HG03060 (cell line): Measurements from ENCODE around the gene PRELID3B.

Experiments used
- ATAC-seq: cut with Tn5 transposase; IDR thresholded peaks from one replicate; pipeline ENCODE4 v1.9.1; 2021; ENCODE audit warnings: low read depth, moderate number of reproducible peaks; ENCODE audit not compliant: unreplicated experiment

PRELID3B gene

GRCh38 chr20:59000326-59000725 lies 42.3 kb downstream of the PRELID3B start:
- no peak for ATAC-seq

- no peak for ATAC-seq
Measured at GRCh38 chr20:58998656-58999055, 43.9 kb downstream of the PRELID3B start.

- ATAC-seq = no peak
Measured at GRCh38 chr20:58997141-58997770, 45.3 kb downstream of the PRELID3B start.

GRCh38 chr20:58996226-58996611 lies 46.4 kb downstream of the PRELID3B start:
- no peak for ATAC-seq

DNA sequence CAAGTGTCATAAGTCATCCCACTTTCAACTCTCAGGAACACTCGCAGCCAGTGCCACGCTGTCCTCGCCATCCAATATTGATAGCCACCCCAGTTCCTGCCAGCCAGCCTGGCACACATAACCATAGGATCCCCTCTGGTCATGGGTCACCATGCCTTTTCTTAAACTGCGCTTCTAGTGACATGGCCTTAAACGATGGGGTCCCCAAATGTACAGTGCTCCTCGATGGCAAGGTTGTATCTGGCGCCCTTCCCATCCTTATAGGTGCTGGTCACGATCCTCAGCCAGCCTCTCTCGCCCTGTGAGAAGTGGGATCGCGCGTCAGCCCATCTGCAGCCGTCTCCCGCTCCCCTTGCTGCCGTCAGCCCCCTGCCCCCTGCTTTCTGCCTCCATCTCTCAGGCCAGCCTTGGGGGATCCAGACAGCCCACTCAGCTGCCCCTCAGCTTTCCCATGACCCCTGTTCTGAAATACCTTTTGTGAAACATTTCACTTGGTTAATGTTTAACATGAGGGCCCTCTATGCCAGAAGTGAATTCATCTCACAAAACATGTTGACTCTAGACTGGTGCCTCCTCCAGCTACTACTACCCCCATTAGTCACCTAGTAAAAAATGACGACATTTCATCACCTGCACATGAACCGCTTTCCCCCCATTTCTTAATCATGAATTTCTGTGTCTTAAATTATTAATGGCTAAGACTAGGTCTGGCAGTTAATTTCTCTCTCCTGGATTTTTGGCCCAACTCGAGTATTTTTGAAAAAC lies 46.9 kb downstream of the PRELID3B start:
- ATAC-seq = no peak

DNA sequence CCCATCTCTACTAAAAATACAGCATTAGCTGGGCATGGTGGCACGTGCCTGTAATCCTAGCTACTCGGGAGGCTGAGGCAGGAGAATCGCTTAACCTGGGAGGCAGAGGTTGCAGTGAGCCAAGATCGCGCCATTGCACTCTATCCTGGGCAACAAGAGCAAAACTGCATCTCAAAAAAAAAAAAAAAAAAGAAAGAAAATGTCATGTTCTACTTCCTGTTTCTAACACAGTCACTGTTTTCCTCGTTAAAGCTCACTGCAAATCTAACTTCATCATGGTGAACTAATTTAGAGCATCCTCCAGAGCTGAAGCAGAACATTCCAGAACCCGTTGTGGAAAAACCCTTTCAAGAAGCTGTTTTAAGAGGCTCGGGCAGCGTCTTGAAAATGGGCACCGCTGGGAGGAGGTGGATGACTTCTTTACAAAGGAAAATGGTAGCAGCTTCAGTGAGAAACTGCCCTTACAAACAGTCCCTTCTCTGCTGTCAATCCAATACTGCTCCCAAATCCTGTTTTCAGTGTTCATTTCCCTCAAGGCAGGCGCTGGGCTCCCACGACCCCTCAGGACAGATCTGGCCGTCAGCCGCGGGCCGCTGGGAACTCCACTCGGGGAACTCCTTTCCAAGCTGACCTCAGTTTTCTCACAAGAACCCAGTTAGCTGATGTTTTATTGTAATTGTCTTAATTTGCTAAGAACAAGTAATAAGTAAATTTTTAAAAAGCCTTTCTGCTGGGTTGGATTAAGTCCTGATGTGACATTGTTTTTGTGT lies 48.0 kb downstream of the PRELID3B start:
- ATAC-seq = no peak

- no peak for ATAC-seq
Measured at GRCh38 chr20:58993332-58994248, 49.0 kb downstream of the PRELID3B start.

DNA sequence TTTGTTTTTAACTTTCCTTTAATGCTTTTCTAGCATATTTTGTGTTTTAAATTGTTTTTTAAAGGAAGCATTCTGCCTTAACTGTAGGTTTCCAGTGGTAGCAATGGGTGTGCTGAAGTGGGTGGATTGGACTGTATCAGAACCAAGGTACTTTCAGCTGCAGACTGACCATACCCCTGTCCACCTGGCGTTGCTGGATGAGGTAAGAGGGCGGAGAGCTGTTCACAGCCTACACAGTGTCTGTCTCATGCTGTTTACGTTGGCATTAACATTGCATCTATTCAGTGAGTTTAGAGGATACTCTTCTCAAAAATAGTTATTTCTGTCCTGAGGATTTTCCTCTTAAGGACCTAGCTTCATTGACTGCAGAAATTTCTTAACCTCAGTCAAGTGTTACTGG lies 49.7 kb downstream of the PRELID3B start:
- ATAC-seq = no peak

DNA sequence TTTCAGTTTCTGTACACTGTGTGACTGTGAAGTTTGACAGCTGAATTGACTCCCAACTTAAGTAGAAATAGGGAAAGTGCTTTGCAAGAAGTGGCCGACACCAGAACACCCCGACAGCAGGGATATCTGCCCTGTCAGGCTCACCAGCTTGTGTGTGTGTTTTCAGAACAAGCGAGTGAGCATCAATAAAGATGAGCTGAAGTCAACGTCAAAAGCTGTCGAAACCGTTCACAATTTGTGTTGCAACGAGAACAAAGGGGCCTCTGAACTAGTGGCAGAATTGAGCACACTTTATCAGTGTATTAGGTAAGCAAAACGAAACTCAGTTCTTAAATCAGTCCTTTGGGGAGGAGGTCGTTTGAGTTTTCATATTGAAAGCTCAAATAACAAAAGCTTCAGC lies 50.9 kb downstream of the PRELID3B start:
- ATAC-seq = no peak

DNA sequence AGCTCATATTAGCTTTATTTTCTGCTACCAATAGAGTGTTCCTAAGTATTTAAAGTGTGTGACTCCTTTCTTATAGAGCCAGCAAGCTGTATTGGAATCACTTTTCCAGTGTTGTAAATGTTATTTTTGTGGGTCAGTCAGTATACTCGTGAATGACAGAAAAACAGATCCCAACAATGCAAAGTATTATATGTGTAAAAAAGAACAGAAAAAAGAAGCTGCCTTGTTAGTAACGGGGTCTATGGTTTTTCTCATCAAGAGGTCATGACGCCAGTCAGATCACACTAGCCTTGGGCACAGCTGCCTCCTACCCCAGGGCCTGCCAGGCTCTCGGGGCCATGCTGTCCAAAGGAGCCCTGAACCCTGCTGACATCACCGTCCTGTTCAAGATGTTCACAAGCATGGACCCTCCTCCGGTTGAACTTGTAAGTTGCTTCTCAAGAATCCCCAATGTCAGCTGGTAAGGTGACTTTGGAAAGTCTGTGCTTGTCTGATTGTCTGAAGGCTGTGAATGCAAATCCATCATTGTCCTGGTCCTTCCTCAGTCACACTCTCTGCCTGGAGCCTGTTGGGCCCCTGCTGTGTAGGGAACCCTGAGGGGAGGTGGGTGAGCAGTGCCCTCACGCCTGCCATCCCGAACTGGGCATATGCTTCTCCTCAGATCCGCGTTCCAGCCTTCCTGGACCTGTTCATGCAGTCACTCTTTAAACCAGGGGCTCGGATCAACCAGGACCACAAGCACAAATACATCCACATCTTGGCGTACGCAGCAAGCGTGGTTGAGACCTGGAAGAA lies 51.7 kb downstream of the PRELID3B start:
- ATAC-seq = no peak

- ATAC-seq = no peak
Measured at GRCh38 chr20:58989196-58989595, 53.4 kb downstream of the PRELID3B start.

DNA sequence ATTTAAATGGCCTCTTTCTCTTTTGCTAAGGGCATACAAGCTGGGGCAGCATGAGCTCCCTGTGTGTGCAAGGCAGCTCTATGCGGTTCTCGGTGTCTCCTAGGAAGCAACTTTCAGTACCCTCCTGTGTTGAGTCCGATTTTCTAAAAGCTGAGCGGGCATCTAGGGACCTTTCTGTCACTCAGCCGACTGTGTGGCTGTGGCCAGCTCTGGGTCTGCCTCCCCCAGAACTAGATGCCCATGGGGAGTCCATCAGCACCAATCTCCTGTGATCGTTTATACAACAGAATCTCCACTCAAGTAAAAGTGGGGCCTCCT lies 54.1 kb downstream of the PRELID3B start:
- no peak for ATAC-seq

- no peak for ATAC-seq
Measured at GRCh38 chr20:58987790-58988564, 54.6 kb downstream of the PRELID3B start.

DNA sequence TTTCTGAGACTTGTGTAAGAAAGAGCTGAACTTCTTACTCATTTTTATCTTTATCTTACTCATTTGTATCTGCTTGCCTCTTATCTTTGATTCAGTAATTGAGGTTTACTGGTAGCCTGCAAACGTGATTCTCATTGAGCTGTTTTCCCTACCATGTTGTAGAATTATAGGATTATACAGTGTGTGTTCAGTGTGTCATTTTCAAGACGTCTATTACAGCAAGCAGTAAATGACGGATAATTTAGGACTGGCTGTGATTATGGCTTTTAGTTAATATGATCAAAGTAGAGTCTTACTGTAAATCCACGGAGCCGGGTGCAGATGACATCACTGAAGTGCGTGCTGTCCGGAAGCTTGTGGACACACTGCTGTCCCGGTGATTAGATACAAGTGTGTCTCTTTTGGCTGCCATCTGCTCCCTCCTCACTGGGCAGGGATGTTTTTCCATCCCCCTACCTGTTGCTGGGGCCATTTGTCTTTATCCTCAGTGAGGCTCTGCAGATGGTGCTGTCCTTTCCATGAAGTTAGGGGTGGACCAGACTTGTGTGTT lies 55.5 kb downstream of the PRELID3B start:
- no peak for ATAC-seq

GRCh38 chr20:58986286-58986967 lies 56.2 kb downstream of the PRELID3B start:
- ATAC-seq = no peak

- ATAC-seq = no peak
Measured at GRCh38 chr20:58985656-58986055, 56.9 kb downstream of the PRELID3B start.

DNA sequence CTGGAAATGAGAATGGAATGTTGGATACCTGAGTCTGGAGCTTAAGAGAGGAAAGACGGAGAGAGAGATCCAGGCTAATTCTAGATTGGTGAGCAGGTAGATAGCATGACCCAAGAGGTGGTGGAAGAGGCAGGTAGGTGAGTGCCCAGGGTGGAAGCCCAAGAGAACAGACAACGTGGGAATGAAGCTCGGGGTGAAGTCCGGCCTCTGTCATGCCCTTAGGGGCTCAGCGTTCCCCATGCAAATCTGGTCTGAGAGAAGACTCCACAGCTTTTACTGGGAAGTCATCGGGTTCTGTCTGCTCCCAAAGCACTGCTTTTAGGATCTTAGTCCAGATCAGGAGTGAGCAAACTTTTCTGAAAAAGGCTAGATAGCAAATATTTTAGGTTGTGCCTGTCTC lies 57.9 kb downstream of the PRELID3B start:
- no peak for ATAC-seq
